OCI-LY7 (cell line): ENCODE measurements around the gene SLC4A3. TPM values are rescaled to one million over a fixed set of nuclear protein-coding genes. Genes with fewer than 3 reads are reported as not detected.

Experiments
- BruUV-seq: library from RNA; stranded (reverse); fragments of 400-500 nt; replicated peaks from 2 replicates; lab custom pipeline; 2021; lab: Mats Ljungman, UMichigan
- CTCF ChIA-PET: fragments of 300-600 bp; sonication (Branson Sonifier 250); formaldehyde crosslinking; loops from one replicate; lab custom pipeline; 2022; ENCODE audit warnings: antibody characterized with exemption; ENCODE audit not compliant: unreplicated experiment; lab: Charles Lee
- POLR2A ChIA-PET: fragments of 300-600 bp; sonication (Branson Sonifier 250); formaldehyde crosslinking; loops from one replicate; lab custom pipeline; 2022; ENCODE audit warnings: antibody characterized with exemption; lab: Charles Lee
- DNase-seq: peaks from one replicate; pipeline ENCODE4 v3.0.0-alpha.2; 2015; ENCODE audit warnings: low spot score
- H2AFZ ChIP-seq: fragments of 200-600 bp; sonication (generic), shearing (Covaris generic); 2 replicates; pipeline ENCODE4 v1.6.1; 2014; ENCODE audit warnings: mild to moderate bottlenecking, antibody characterized with exemption, low read length, moderate library complexity
- H3K27ac ChIP-seq: fragments of 200-600 bp; sonication (generic); 2 replicates; pipeline ENCODE4 v1.5.1; 2014; ENCODE audit warnings: mixed run types, low read depth, mild to moderate bottlenecking, moderate library complexity, low read length, inconsistent platforms; ENCODE audit not compliant: poor library complexity, severe bottlenecking
- H3K36me3 ChIP-seq: fragments of 200-600 bp; sonication (generic); 2 replicates; pipeline ENCODE4 v1.6.1; 2014; ENCODE audit warnings: mild to moderate bottlenecking, antibody characterized with exemption, low read length, moderate library complexity, mixed read lengths; ENCODE audit not compliant: insufficient read depth
- H3K4me1 ChIP-seq: fragments of 200-600 bp; sonication (generic); 2 replicates; pipeline ENCODE4 v1.5.1; 2014; ENCODE audit warnings: mild to moderate bottlenecking, low read length; ENCODE audit not compliant: insufficient read depth, poor library complexity, severe bottlenecking
- H3K4me2 ChIP-seq: fragments of 200-600 bp; sonication (generic); 2 replicates; pipeline ENCODE4 v1.6.1; 2014; ENCODE audit warnings: mild to moderate bottlenecking, low read length
- H3K4me3 ChIP-seq: fragments of 200-600 bp; sonication (generic); 2 replicates; pipeline ENCODE4 v1.5.1; 2014; ENCODE audit warnings: mild to moderate bottlenecking, low read depth, low read length; ENCODE audit not compliant: poor library complexity, severe bottlenecking
- H3K79me2 ChIP-seq: fragments of 200-600 bp; sonication (generic); 2 replicates; pipeline ENCODE4 v1.6.1; 2016; ENCODE audit warnings: low read depth, mild to moderate bottlenecking, low read length, moderate library complexity, mixed read lengths; ENCODE audit not compliant: insufficient read depth
- H3K9me2 ChIP-seq: fragments of 200-600 bp; sonication (generic); 2 replicates; pipeline ENCODE4 v1.6.1; 2016; ENCODE audit warnings: mild to moderate bottlenecking, low read length, mixed read lengths; ENCODE audit not compliant: insufficient read depth
- H3K9me3 ChIP-seq: fragments of 200-600 bp; sonication (generic); 2 replicates; pipeline ENCODE4 v1.6.1; 2014; ENCODE audit warnings: mild to moderate bottlenecking, mixed run types, low read length, mixed read lengths
- H4K20me1 ChIP-seq: fragments of 200-600 bp; sonication (generic); 2 replicates; pipeline ENCODE4 v1.6.1; 2014; ENCODE audit warnings: mild to moderate bottlenecking, antibody characterized with exemption, low read length, moderate library complexity, mixed read lengths; ENCODE audit not compliant: insufficient read depth
- EZH2phosphoT487 ChIP-seq: fragments of 200-600 bp; sonication (generic); IDR thresholded peaks from 2 replicates; pipeline ENCODE4 v1.6.1; 2018; ENCODE audit warnings: low read depth, borderline replicate concordance, mild to moderate bottlenecking, mixed run types, antibody characterized with exemption, low read length, moderate library complexity, mixed read lengths
- intact Hi-C: fragments of 100-400 bp; cut with micrococcal nuclease; formaldehyde crosslinking; loops from one replicate; pipeline ENCODE4 v1.10.0; 2022; ENCODE audit not compliant: unreplicated experiment
- total RNA-seq, 2 experiments: library from RNA; depleted of rRNA in 1 of 2; stranded (reverse); fragments of >200 nt in 1 of 2; shearing (Covaris generic) in 1 of 2; gene quantifications; 2 replicates each; pipeline ENCODE4 v1.2.3, GENCODE V29; 2014 to 2022
- TF ChIP-seq, protein P1 (sequence below): fragments of 200-600 bp; sonication (generic); conservative IDR thresholded peaks from 2 replicates; pipeline ENCODE4 v1.5.1; 2014; ENCODE audit warnings: mild to moderate bottlenecking, antibody characterized with exemption, low read length, moderate library complexity, mixed read lengths

SLC4A3 gene
- total RNA-seq, 2 experiments from 2014 or later: not detected

DNA sequence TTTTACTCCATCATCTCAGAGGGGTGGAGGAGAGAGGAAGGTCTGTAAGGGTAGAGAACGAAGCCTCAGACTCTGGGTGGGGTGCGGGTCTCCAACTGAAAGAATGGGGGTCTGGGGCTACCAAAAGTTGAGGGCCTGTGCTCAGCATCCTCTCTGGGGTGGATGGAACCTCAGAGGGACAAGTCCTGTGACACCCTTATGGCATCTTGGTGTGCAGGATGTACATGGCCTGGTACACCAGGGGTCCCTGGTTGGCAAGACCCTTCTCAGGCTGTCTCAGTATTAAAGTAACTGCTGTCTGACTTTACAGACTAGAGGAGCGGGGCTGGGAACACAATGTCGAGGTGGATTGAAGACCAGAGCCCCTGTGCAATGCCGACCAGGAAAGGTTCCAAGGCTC is 2.3 kb upstream of the SLC4A3 start:
- Histone ChIP-seq H3K36me3 (no peaks in the 10 kb centered on the region), H3K4me3 (no peak overlapping the region), H3K79me2 (no peaks in the 10 kb centered on the region), H3K4me2 (no peak overlapping the region), H3K4me1 (no peaks in the 10 kb centered on the region), H2AFZ (no peak overlapping the region), H4K20me1 (no peaks in the 10 kb centered on the region), H3K9me3 (no peaks in the 10 kb centered on the region), H3K9me2 (no peaks in the 10 kb centered on the region), H3K27ac (no peak overlapping the region)
- POLR2A ChIA-PET: no interaction called here
- intact Hi-C loops: no loop called here
- no TSS peak for BruUV-seq
- DNase-seq: no peak
- CTCF ChIA-PET: no interaction called here
- no peak for TF ChIP-seq EZH2phosphoT487
- TF ChIP-seq, protein P1, sequence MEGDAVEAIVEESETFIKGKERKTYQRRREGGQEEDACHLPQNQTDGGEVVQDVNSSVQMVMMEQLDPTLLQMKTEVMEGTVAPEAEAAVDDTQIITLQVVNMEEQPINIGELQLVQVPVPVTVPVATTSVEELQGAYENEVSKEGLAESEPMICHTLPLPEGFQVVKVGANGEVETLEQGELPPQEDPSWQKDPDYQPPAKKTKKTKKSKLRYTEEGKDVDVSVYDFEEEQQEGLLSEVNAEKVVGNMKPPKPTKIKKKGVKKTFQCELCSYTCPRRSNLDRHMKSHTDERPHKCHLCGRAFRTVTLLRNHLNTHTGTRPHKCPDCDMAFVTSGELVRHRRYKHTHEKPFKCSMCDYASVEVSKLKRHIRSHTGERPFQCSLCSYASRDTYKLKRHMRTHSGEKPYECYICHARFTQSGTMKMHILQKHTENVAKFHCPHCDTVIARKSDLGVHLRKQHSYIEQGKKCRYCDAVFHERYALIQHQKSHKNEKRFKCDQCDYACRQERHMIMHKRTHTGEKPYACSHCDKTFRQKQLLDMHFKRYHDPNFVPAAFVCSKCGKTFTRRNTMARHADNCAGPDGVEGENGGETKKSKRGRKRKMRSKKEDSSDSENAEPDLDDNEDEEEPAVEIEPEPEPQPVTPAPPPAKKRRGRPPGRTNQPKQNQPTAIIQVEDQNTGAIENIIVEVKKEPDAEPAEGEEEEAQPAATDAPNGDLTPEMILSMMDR: no peak

DNA sequence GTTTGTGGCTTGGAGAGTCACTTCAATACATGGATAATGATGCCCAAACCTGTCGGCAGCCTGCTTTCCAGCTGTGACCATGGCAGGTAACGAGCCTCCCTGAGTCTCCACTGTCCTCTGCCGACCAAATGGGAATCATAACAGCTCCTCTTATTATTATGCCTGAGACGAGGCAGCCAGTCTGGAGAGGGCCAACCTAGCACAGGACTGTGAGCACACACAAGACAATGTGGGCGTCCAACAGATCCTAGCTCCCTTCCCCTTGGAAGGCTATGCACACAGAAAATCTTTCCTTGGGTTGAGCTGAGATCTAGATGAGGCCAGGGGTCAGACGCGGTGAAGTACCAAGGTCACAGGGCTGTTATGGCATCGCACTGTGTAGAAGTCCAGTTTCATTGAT is 890 bp upstream of the SLC4A3 start:
- CTCF ChIA-PET: no interaction called here
- no TSS peak for BruUV-seq
- no peak overlapping the region for H3K4me2 ChIP-seq

DNA sequence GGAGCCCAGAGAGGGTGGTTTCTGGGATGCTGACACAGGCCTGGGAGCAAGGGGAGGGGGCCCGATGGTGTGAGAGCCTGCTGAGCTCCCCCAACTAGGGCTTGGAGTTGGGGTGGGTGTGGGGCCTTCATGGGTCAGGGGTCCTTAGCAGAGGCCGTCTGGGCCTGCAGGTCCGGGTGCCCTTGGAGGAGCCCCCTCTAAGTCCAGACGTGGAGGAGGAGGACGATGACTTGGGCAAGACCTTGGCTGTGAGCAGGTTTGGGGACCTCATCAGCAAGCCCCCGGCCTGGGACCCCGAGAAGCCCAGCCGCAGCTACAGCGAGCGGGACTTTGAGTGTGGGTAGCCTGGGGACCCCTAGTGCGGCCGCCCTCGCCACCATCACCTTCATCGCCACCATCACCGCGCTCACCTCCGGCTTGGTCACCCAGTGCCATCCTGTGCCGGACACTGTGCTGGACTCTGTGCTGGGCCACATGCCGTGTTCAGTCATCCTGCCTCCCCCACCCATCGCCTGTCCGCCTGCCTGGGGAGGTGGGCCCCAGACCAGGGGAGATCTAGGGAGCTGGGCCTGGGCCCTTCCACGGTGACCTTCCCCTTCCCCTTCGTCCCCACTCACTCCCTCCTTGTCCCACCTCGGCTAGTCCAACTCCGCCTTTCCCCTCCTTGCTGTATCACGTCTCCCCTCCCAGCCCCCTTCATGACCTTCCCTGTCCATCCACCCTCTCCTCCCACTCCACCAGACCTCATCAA is 980 bp downstream of the SLC4A3 start:
- ChIA-PET POLR2A (no interaction called here), CTCF (no interaction called here)
- Histone ChIP-seq H3K4me1 (no peaks in the 10 kb centered on the region), H3K4me3 (no peak overlapping the region), H3K36me3 (no peaks in the 10 kb centered on the region), H3K9me3 (no peaks in the 10 kb centered on the region), H3K79me2 (no peaks in the 10 kb centered on the region), H4K20me1 (no peaks in the 10 kb centered on the region), H2AFZ (no peak overlapping the region), H3K27ac (no peak overlapping the region), H3K9me2 (no peaks in the 10 kb centered on the region), H3K4me2 (no peak overlapping the region)
- no TSS peak for BruUV-seq
- no peak for TF ChIP-seq EZH2phosphoT487
- TF ChIP-seq, protein P1: no peak
- DNase-seq: no peak
- intact Hi-C loops: no loop called here

More for the DNA sequence above, 890 bp upstream of the SLC4A3 start:
- Histone ChIP-seq H3K4me1 (no peaks in the 10 kb centered on the region), H2AFZ (no peak overlapping the region), H3K9me3 (no peaks in the 10 kb centered on the region), H3K79me2 (no peaks in the 10 kb centered on the region), H3K4me3 (no peak overlapping the region), H3K9me2 (no peaks in the 10 kb centered on the region), H3K36me3 (no peaks in the 10 kb centered on the region), H3K27ac (no peak overlapping the region), H4K20me1 (no peaks in the 10 kb centered on the region)
- no peak for TF ChIP-seq EZH2phosphoT487
- TF ChIP-seq, protein P1: no peak
- POLR2A ChIA-PET: no interaction called here
- DNase-seq: no peak
- intact Hi-C loops: no loop called here
